ENCODE results near the gene ATP1B4.
"Not testable (repeated sequence)": the region's sequence is repeated elsewhere in the genome, so short reads cannot be mapped to it uniquely, and the experiment has no call there.

ATP1B4 gene

DNA sequence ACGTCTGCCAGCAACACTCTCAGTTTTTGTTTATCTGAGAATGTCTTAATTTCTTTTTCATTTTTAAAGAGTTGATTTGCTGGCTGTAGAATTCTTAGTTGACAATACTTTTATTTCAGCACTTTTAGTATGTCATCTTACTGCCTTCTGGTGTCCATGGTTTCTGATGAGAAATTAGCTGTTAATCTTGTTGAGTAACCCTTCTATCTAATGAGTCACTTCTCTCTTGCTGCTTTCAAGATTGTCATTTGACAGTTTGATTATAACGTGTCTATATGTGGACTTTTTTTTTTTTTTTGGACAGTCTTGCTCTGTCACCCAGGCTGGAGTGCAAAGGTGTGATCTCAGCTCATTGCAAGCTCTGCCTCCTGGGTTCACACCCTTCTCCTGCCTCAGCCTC lies 26.6 kb upstream of the ATP1B4 start:
- H3K36me3 ChIP-seq (ENCODE audit: low read length), result no peaks in the 10 kb centered on the region
- H2AFZ ChIP-seq (ENCODE audit: low read depth, low read length, severe bottlenecking), result no peak overlapping the region
- no peak overlapping the region for H3K4me3 ChIP-seq (ENCODE audit: insufficient read depth, low read length, poor library complexity, severe bottlenecking)
- no peak overlapping the region for H3K27ac ChIP-seq (ENCODE audit: low read depth, low read length)
- H3K9ac ChIP-seq (ENCODE audit: low read length), result no peak overlapping the region
- no peaks in the 10 kb centered on the region for H3K9me2 ChIP-seq (replicated peaks; ENCODE audit: insufficient read depth, low read length)
- no peaks in the 10 kb centered on the region for H3F3A ChIP-seq (ENCODE audit: insufficient read depth)
- no peaks in the 10 kb centered on the region for H3K27me3 ChIP-seq (ENCODE audit: low read length)
- no peaks in the 10 kb centered on the region for H4K20me1 ChIP-seq (ENCODE audit: low read depth, low read length)
- no peaks in the 10 kb centered on the region for H3K79me2 ChIP-seq (ENCODE audit: insufficient read depth, low read length)
- TF ChIP-seq, protein P1, sequence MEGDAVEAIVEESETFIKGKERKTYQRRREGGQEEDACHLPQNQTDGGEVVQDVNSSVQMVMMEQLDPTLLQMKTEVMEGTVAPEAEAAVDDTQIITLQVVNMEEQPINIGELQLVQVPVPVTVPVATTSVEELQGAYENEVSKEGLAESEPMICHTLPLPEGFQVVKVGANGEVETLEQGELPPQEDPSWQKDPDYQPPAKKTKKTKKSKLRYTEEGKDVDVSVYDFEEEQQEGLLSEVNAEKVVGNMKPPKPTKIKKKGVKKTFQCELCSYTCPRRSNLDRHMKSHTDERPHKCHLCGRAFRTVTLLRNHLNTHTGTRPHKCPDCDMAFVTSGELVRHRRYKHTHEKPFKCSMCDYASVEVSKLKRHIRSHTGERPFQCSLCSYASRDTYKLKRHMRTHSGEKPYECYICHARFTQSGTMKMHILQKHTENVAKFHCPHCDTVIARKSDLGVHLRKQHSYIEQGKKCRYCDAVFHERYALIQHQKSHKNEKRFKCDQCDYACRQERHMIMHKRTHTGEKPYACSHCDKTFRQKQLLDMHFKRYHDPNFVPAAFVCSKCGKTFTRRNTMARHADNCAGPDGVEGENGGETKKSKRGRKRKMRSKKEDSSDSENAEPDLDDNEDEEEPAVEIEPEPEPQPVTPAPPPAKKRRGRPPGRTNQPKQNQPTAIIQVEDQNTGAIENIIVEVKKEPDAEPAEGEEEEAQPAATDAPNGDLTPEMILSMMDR (IDR thresholded peaks at IDR 0.05; ENCODE audit: insufficient read depth, low read length, poor library complexity, severe bottlenecking), result no peak
- no peak for TF ChIP-seq EZH2phosphoT487 (conservative IDR thresholded peaks at IDR 0.05; ENCODE audit: low read length)
- H3K9me3 ChIP-seq (ENCODE audit: insufficient read depth, low read length), result no peaks in the 10 kb centered on the region
- no peak overlapping the region for H3K4me2 ChIP-seq (ENCODE audit: low read depth, low read length, poor library complexity, severe bottlenecking)

- Histone ChIP-seq H4K20me1 (ENCODE audit: low read depth, low read length) (no peaks in the 10 kb centered on the region), H3K4me2 (ENCODE audit: low read depth, low read length, poor library complexity, severe bottlenecking) (no peak overlapping the region), H2AFZ (ENCODE audit: low read depth, low read length, severe bottlenecking) (no peak overlapping the region), H3K9ac (ENCODE audit: low read length) (no peak overlapping the region), H3K79me2 (ENCODE audit: insufficient read depth, low read length) (no peaks in the 10 kb centered on the region), H3K9me2 (replicated peaks; ENCODE audit: insufficient read depth, low read length) (no peaks in the 10 kb centered on the region), H3K36me3 (ENCODE audit: low read length) (no peaks in the 10 kb centered on the region), H3K9me3 (ENCODE audit: insufficient read depth, low read length) (no peaks in the 10 kb centered on the region), H3K27ac (ENCODE audit: low read depth, low read length) (no peak overlapping the region), H3K4me3 (ENCODE audit: insufficient read depth, low read length, poor library complexity, severe bottlenecking) (no peak overlapping the region), H3K27me3 (ENCODE audit: low read length) (no peaks in the 10 kb centered on the region), H3F3A (ENCODE audit: insufficient read depth) (no peaks in the 10 kb centered on the region)
- TF ChIP-seq, protein P1 (IDR thresholded peaks at IDR 0.05; ENCODE audit: insufficient read depth, low read length, poor library complexity, severe bottlenecking), result no peak
These were observed 25.0 kb upstream of the ATP1B4 start for GRCh38 chrX:120336899-120337298.

- not testable (repeated sequence) for H3K36me3 ChIP-seq (ENCODE audit: low read length); H3K4me3 ChIP-seq (ENCODE audit: insufficient read depth, low read length, poor library complexity, severe bottlenecking); H4K20me1 ChIP-seq (ENCODE audit: low read depth, low read length); H3K4me2 ChIP-seq (ENCODE audit: low read depth, low read length, poor library complexity, severe bottlenecking); H2AFZ ChIP-seq (ENCODE audit: low read depth, low read length, severe bottlenecking); H3K27ac ChIP-seq (ENCODE audit: low read depth, low read length); H3K9me3 ChIP-seq (ENCODE audit: insufficient read depth, low read length); H3K9me2 ChIP-seq (replicated peaks; ENCODE audit: insufficient read depth, low read length); H3K27me3 ChIP-seq (ENCODE audit: low read length); H3K9ac ChIP-seq (ENCODE audit: low read length); H3F3A ChIP-seq (ENCODE audit: insufficient read depth); H3K79me2 ChIP-seq (ENCODE audit: insufficient read depth, low read length)
These were observed 17.3 kb upstream of the ATP1B4 start for GRCh38 chrX:120344566-120344965.

DNA sequence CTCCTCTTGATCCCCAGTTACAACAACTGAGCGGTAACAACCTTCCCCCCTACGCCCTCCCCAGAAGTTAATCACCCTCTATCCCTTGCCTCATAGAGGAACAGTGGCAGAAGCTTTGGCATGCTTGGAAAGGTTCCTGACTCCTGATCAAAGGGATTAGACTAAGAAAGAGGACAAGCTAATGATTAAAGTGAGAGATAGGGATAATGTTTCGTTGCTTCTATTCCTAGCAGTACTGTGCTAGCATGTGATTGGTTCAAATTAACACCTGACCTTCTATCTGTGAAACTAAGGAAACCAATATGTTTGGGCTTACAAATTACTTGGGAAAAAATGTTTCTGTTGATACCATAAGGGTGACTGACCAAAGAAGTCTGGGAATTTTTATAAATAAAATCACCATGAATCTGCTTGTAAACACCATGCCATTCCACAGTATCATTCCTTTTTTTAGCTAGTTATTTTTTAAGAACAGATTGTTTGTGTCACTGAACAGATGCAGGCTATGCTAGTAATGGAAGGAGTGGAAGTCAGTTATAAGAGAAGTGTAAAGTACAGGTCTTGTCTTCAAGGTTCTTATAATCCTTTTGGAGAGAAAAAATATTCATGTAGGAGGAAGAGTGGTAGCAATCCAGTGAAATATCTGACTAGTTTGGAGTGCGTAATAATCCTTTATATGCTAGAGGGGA lies 11.3 kb upstream of the ATP1B4 start:
- Histone ChIP-seq H2AFZ (ENCODE audit: low read depth, low read length, severe bottlenecking) (no peak overlapping the region), H3K27ac (ENCODE audit: low read depth, low read length) (no peak overlapping the region), H3K27me3 (ENCODE audit: low read length) (no peaks in the 10 kb centered on the region), H3F3A (ENCODE audit: insufficient read depth) (no peaks in the 10 kb centered on the region), H3K4me3 (ENCODE audit: insufficient read depth, low read length, poor library complexity, severe bottlenecking) (no peak overlapping the region), H3K4me2 (ENCODE audit: low read depth, low read length, poor library complexity, severe bottlenecking) (no peak overlapping the region), H3K9me2 (replicated peaks; ENCODE audit: insufficient read depth, low read length) (no peaks in the 10 kb centered on the region), H3K9ac (ENCODE audit: low read length) (no peak overlapping the region), H4K20me1 (ENCODE audit: low read depth, low read length) (no peaks in the 10 kb centered on the region), H3K9me3 (ENCODE audit: insufficient read depth, low read length) (no peaks in the 10 kb centered on the region), H3K36me3 (ENCODE audit: low read length) (no peaks in the 10 kb centered on the region), H3K79me2 (ENCODE audit: insufficient read depth, low read length) (no peaks in the 10 kb centered on the region)
- TF ChIP-seq, protein P1 (IDR thresholded peaks at IDR 0.05; ENCODE audit: insufficient read depth, low read length, poor library complexity, severe bottlenecking), result no peak
- no peak for TF ChIP-seq EZH2phosphoT487 (conservative IDR thresholded peaks at IDR 0.05; ENCODE audit: low read length)

All from SU-DHL-6 (cell line).